Urothelium cell line (cell line): Measurements from ENCODE around the gene PKIB.

ENCODE experiments used
- DNase-seq: peaks from one replicate; pipeline ENCODE4 v3.0.0; 2011; ENCODE audit warnings: low spot score, mixed read lengths
- FAIRE-seq: peaks from 2 replicates; lab custom pipeline; 2011; peaks lifted over from hg19 to GRCh38; lab: Jason Lieb, UNC

Gene PKIB

GRCh38 chr6:122663981-122664380, 53.8 kb downstream of the PKIB start:
- no peak for FAIRE-seq
- DNase-seq, result no peak

GRCh38 chr6:122665929-122666328, 55.7 kb downstream of the PKIB start:
- no peak for FAIRE-seq

GRCh38 chr6:122666418-122666817, 56.2 kb downstream of the PKIB start:
- FAIRE-seq, result no peak
- DNase-seq, result no peak

More at GRCh38 chr6:122665929-122666328, 55.7 kb downstream of the PKIB start:
- no peak for DNase-seq

GRCh38 chr6:122669418-122669817, 59.2 kb downstream of the PKIB start:
- FAIRE-seq, result no peak
- DNase-seq, result no peak

- FAIRE-seq (no peak), DNase-seq (no peak)
These were observed 59.7 kb downstream of the PKIB start for GRCh38 chr6:122669868-122670267.

- DNase-seq, result no peak
- FAIRE-seq, result no peak
These were observed 61.0 kb downstream of the PKIB start for GRCh38 chr6:122671251-122671650.

GRCh38 chr6:122673343-122673961, 63.2 kb downstream of the PKIB start:
- DNase-seq, result no peak
- FAIRE-seq, result no peak

GRCh38 chr6:122676146-122676545, 65.9 kb downstream of the PKIB start:
- DNase-seq (no peak), FAIRE-seq (no peak)

GRCh38 chr6:122676688-122677087, 66.5 kb downstream of the PKIB start:
- DNase-seq (no peak), FAIRE-seq (no peak)

- DNase-seq (no peak), FAIRE-seq (no peak)
These were observed 67.2 kb downstream of the PKIB start for GRCh38 chr6:122677406-122677805.

- FAIRE-seq (no peak), DNase-seq (no peak)
These were observed 68.6 kb downstream of the PKIB start for GRCh38 chr6:122678841-122679240.

GRCh38 chr6:122681705-122682104, 71.5 kb downstream of the PKIB start:
- DNase-seq (no peak), FAIRE-seq (no peak)

GRCh38 chr6:122683989-122684651, 73.9 kb downstream of the PKIB start:
- no peak for FAIRE-seq

GRCh38 chr6:122692175-122692598, 82.0 kb downstream of the PKIB start:
- DNase-seq (no peak), FAIRE-seq (no peak)

More at GRCh38 chr6:122683989-122684651, 73.9 kb downstream of the PKIB start:
- no peak for DNase-seq

GRCh38 chr6:122692807-122693580, 82.8 kb downstream of the PKIB start:
- no peak for DNase-seq
- no peak for FAIRE-seq

- DNase-seq (no peak), FAIRE-seq (no peak)
These were observed 83.9 kb downstream of the PKIB start for GRCh38 chr6:122694075-122694474.

- FAIRE-seq (no peak), DNase-seq (no peak)
These were observed 84.4 kb downstream of the PKIB start for GRCh38 chr6:122694602-122695001.

GRCh38 chr6:122695188-122695587, 85.0 kb downstream of the PKIB start:
- FAIRE-seq (no peak), DNase-seq (no peak)

GRCh38 chr6:122696079-122696478, 85.9 kb downstream of the PKIB start:
- peak; percentile 48 for DNase-seq
- FAIRE-seq, result no peak

- peak; percentile 73 for DNase-seq
- peak; percentile 72 for FAIRE-seq
These were observed 86.6 kb downstream of the PKIB start for GRCh38 chr6:122696853-122697252.

GRCh38 chr6:122697458-122697857, 87.3 kb downstream of the PKIB start:
- DNase-seq (no peak), FAIRE-seq (no peak)

GRCh38 chr6:122701666-122702065, 91.5 kb downstream of the PKIB start:
- no peak for DNase-seq
- FAIRE-seq, result no peak
